ENCODE measurements around the gene CYP3A4.
"Not testable (repeated sequence)": the region's sequence is repeated elsewhere in the genome, so short reads cannot be mapped to it uniquely, and the experiment has no call there.

Gene CYP3A4

DNA sequence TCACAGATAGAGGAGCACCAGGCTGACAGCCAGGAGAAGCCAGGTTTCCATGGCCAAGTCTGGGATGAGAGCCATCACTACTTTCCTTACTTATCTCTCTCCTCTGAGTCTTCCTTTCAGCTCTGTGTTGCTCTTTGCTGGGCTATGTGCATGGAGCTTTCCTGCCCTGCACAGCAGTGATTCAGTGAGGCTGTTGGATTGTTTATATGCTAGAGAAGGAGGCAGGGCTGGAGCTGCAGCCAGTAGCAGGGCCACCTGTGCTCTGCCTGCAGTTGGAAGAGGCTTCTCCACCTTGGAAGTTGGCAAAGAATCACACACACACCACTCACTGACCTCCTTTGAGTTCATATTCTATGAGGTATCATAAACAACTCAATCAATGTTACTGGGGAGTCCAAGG lies at the start of gene CYP3A4:
Gene CYP3A4 (minus strand): TSS at position 178 of the 400 bp plus-strand sequence. CDS start 103 bp downstream, at position 75.
- DNase-seq, result no peak

- DNase-seq, result no peak
These were observed 49.4 kb upstream of the CYP3A4 start for GRCh38 chr7:99833289-99833877.

DNA sequence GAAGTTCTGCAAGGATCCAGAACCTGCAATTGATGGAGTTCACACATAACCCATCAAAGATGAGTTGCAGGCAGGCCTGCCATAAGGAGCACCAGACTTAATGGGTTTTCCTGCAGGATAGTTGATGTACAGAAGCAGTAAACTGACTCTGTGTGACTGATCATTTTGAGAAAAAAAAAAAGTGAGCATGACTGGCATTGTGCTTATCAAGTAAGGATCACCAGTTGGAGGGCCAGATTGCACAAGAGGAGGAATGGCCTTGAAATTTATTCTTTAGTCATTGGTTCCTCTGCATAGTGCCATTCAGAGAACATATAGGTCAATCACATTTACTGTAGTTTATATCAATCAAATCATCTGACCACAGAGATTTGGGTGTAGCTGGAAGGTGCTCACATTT lies 47.6 kb upstream of the CYP3A4 start:
- no peak for DNase-seq

- DNase-seq, result no peak
These were observed 45.7 kb upstream of the CYP3A4 start for GRCh38 chr7:99829524-99830160.

DNA sequence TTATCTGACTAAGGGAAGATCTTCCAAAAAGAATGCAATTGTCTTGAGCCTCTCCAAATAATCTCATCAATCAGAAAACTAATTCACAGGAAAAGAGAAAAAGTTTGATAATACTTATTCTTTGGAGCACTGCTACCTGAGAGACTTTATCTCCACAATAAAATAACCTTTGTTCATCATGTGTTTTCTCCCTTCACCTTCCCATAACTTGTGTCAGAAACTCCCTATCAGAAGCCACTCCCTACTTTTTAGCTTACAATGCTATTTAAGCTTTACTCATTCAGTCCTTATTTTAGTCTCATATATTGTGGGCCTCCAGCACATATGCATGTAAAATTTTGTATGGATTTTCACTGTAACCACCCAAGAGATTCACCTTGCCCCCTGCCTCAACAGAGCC lies 44.8 kb upstream of the CYP3A4 start:
- no peak for DNase-seq

DNA sequence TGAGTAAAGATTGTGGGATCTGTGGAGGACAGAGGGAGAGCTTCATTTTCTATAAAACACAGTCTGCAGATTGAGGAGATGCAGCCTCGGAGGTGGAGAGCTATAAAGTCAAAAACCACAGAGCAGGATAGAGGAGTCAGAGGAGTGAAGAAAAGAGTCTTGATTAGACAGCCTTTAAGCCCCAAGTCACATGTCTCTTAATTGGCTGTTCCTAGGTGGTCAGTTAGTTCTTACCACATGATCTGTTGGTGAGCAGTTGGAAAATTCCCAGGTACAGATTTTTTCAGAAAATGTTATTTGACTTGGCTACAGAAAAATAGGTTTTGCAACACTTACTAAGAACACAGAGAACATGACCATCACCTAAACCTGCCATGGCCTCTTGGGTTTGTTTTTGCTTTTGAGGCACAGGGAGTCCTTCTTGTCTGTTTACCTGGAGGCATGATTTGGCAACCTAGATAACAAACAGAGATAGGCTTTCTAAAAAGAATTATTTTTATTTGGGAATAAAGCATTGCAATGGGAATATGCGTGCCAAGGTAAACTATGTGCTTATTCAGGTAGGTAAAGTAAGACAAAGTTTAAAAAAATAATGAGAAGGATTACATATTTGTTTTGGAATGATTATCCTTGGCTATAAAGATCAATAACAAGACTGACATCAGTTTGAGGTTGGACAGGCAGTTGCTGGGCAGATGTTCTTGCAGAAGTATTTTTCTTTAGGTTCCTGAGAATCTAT lies 43.2 kb upstream of the CYP3A4 start:
- no peak for DNase-seq

GRCh38 chr7:99825873-99826272 lies 41.9 kb upstream of the CYP3A4 start:
- no peak for DNase-seq

DNA sequence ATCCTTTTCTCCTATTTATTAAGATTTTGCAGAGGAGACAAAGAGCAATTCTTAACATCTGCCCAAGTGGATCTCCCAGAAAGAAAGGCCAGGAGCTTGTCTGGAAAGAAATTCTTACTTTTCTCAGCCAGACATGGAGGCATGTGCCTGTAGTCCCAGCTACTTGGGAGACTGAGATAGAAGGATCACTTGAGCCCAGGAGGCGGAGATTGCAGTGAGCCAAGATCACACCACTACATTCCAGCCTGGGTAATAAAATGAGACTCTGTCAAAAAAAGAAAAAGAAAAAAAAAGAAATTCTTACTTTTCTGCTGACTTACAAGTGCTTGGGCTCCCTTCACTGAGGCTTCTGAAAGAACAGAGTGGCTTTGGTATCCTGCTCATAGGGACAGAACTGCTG lies 41.5 kb upstream of the CYP3A4 start:
- no peak for DNase-seq

- no peak for DNase-seq
These were observed 40.1 kb upstream of the CYP3A4 start for GRCh38 chr7:99824091-99824490.

DNA sequence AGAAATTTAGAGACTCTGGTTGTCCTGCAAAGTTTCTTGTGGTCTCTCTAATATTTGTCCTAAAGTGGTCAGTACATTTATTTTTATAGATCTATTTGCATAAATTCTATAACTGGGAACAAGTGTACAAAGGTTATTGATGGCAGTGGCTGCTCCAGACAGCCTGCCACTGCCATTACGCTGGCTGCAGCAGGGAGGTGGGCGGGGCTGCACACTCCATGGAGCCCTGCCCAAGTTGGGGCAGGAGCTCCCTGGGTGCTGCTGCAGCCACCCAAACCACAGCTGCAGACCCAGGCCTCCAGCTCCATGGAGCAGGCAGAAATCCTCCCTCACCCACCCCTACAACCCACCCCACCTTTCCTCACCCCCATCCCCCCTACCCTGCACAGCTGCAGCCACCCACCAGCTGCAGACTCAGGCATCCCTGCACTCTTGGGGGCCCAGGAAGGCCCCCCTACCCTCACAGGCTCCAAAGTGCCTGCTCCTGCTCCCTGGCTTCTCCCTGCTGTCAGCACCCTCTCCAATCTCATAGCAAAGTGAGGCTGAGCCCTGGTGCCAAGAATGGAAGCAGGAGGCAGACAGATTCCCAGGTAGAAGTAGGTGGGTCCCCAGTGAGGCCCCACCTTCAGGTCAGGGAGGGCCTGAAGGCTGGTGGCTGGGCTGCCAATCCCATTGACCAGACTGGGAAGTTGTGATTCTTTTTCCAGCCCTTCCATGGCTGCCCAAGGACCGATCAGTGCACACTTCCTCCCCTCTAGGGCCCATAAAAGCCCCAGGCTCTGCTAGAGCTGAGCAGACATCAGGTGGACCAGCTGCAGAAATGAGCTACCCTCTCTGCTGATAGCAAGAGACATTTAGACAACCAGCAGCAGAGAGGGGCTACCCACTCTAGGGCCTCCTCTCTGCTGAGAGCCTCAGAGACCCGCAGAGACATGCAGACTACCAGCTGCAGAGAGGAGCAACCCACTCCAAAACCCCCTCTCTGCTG lies 39.0 kb upstream of the CYP3A4 start:
- DNase-seq, result no peak

DNA sequence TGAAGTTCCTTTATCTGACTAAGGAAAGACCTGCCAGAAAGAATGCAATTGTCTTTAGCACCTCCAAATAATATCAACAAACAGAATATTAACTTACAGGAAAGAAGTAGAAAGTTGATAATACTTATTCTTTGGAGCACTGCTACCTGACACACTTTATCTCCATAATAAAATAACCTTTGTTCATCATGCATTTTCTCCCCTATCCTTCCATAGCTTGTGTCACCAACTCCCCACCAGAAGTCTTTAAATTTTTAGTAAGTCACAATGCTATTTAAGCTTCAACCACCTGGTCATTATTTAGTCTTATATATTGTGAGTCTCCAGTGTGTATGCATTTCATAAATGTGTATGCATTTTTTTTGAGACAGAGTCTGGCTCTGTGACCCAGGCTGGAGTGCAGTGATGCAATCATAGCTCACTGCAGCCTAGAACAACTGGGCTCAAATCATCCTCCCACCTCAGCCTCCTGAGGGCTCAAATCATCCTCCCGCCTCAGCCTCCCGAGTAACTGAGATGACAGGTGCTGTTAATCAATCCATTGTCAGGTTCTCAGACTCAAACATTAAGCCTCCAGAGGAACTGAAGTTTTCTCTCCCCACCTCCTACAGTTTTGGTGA lies 36.5 kb upstream of the CYP3A4 start:
- DNase-seq, result no peak

DNA sequence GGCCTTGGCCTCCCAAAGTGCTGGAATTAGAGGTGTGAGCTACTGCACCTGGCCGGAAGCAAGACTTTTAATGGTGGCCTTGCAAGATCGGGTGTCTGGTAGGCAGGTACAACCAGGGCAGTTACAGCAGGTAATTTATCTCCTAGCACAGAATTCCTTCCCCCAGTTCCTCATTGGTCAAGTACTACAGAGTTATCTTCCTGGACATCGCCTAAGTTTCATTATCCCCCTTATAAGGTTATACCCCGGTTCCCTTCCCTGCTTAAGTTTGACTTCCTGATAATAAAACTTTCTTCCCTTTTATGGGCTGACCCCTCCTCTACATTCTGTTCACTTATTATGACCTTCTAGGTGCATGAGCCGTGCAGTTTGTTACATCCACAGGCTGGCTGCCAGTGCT lies 24.8 kb upstream of the CYP3A4 start:
- no peak for DNase-seq

- DNase-seq, result no peak
These were observed 23.0 kb upstream of the CYP3A4 start for GRCh38 chr7:99806839-99807478.

GRCh38 chr7:99805641-99806040 lies 21.7 kb upstream of the CYP3A4 start:
- DNase-seq, result no peak

- DNase-seq, result not testable (repeated sequence)
These were observed 19.1 kb upstream of the CYP3A4 start for GRCh38 chr7:99803118-99803517.

GRCh38 chr7:99801407-99801806 lies 17.4 kb upstream of the CYP3A4 start:
- DNase-seq, result not testable (repeated sequence)

GRCh38 chr7:99798972-99799371 lies 15.0 kb upstream of the CYP3A4 start:
- DNase-seq, result no peak

DNA sequence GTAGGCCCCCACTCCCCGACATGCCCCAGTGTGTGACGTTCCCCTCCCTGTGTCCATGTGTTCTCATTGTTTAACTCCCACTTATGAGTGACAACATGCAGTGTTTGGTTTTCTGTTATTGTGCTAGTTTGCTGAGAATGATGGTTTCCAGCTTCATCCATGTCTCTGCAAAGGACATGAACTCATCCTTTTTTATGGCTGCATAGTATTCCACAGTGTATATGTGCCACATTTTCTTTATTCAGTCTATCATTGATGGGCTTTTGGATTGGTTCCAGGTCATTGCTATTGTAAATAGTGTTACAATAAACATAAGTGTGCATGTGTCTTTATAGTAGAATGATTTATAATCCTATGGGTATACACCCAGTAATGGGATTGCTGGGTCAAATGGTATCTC lies 11.9 kb upstream of the CYP3A4 start:
- not testable (repeated sequence) for DNase-seq

- DNase-seq, result no peak
These were observed 10.9 kb upstream of the CYP3A4 start for GRCh38 chr7:99794585-99795502.

DNA sequence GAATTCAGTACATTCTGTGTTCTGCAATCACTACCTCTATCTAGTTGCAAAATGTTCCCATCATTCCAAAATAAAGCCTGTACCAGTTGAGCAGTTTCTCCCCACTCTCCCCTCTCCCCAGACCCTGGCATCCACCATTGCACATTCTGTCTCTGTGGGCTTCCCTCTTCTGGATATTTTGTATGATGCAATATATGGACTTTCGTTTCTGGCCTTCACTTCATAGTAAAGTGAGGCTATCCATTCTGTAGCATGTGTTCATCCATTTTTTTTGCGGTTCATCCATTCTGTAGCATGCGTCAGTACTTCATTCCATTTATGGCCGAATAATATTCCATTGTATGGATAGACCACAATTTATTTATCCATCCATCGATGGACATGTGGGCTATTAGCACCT lies 9.5 kb upstream of the CYP3A4 start:
- no peak for DNase-seq

DNA sequence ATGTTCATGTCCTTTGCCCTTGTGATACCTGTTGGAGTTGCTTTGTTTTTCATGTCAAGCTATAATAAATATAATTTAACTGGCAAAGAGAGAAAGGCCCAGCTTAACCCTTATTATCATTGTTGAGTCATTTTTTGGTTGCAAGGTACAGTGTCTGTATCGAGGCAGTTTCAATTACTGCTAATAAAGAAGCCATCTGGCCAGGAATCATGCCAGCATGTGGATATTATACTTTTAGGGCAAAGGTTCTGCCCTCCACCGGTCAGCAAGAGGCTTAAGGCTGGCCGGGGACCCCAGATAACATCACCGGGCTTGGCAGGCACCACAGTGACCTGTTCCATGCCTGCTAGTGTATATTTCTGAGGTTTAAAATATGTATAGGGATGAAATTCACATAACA lies 9.0 kb upstream of the CYP3A4 start:
- no peak for DNase-seq
